ENCODE measurements around the gene CCDC157.

CCDC157 gene

DNA sequence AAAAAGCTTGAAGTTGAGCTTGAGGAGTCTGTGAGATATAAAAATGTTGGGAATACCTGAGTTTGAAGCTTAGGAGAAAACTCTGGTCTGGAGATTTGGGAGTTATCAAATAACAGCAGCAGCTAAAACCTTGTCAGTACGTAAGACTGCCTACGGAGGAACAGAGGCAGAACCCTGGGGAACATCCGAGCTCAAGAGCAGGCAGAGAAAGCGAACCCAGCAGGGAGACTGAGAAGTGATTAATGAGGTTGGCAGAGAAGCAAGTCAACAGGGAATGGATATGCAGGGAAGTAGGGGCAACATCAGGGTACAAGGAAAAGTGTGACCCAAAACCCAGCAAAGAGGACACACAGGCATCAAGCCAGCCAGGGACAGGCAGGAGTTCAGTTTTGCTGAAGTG lies 56.2 kb downstream of the CCDC157 start:
- DNase-seq (ENCODE audit: low read depth in 3 of 3): no peak

DNA sequence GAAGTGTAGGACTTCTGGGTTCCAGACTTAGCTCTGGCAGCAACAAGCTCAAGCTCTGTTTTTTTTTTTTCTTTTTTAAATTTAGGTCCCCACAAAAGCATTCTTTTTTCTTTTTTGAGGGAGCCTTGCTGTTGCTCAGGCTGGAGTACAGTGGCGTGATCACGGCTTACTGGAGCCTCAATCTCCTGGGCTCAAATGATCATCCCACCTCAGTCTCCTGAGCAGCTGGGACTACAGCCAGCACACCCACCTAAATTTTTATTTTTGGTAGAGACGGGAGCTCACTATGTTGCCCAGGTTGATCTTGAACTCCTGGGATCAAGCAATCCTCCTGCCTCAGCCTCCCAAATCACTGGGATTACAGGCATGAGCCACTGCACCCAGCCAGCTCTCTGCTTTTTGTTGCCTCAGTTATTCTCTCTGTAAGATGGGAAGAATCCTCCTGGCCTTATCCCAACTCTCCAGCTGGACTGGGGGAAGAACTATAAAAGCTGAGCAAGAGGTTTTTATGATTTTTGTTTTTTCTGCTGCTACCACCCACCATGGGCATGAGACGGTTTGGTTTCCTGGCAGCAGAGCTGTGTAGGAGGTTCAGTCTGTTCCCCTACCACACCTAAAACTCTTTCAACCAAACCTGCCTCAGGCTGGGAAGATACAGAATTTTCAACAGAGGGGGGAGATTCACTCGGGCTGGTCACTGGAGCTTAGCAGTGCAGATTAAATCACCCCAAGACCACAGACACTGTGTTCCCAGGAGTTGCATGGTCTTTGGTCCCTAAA lies 57.1 kb downstream of the CCDC157 start:
- DNase-seq (ENCODE audit: low read depth in 3 of 3): no peak

DNA sequence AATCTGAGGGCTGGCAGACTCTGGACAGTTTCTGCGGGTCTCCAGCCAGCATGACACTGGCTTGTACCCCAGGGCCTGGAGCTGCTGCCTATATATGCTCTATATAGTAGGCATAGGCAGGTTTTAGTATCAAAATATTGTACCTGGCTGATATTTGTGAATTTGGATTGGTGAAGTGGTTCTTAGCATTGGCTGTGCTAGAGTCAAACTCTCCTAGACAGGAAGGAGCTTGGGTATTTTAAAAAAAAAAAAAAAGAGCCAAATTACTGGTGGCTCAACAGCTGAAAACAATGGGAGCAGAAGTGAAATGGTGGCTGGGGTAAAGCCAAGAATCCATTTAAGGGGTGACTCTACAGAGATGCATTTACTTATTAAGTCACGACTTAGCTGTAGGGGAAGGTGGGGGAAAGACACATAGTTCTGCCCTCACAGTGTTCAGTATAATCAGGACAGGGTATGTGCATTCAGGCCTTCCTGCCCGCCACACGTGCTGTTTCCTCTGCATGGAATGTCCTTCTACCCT lies 57.8 kb downstream of the CCDC157 start:
- DNase-seq (ENCODE audit: low read depth in 3 of 3): no peak

DNA sequence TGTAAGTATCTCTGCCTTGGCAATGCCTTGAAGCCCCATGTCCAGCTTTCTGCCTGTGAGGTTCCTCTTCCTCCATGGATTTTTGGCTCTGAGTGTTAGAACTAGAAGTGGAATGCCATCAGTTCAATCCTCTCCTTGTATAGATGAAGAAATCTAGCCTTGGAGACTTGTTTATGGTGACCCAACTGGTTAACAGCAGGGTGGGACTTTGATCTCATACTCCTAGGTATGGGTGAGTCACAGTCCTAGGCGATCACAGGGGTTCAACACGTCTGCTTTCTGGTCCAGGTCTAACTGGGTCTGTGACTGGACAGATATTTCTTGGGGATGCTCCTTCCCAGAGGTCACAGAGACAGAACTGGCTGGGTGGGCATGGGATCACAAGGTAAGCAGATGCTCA lies 59.6 kb downstream of the CCDC157 start:
- no peak for DNase-seq (ENCODE audit: low read depth in 3 of 3)

DNA sequence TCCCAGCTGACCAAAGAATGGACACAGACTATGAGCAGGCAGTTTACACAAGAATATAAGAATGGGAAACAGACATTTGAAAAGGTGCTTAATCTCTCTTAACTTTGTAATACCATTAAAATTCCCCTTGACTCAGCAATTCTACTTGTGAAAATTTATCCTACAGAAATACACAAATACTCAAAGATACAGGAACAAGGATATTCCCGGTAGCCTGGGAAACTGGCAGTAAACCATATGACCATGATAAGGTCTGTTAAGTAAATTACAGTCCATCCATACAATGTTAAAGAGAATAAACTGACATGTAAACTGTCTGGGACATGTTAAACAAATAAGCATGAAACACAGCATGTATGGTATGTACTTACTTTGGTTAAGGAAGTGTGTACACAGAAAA lies 60.0 kb downstream of the CCDC157 start:
- no peak for DNase-seq (ENCODE audit: low read depth in 3 of 3)

DNA sequence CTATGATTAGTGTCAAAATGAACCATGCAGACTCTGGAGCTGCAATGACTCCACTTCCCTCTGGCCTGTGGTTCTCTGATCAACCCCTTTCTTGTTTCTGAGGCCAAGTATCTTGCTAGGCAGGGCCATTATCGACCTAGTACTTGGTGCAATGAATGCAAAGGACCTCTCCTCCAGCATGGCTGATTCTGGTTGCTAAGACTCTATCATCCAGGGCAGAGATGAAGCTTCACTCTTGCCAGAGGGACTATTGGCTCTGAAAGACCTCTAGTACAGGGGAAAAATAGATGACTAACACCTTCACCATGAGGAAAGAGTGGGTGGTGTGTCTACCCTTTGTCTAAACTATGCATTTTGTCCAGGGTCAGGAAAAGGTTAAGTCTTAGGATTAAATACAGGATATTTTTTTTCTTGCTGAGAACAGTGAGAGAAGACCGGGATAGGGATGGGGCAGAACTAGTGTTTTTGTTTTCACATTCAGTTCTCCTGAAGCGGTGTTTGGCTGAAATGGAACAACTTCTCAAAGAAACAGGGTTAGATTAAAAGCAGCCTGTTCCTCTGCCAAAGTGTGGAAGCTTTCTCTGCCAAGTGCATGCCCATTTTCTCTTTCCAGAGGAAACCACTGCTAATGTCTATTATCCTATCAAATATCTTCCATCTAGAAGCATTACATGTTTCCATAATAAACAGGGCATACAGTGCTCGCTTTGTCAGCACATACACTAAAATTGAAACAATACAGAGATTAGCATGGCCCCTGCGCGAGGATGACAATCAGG lies 63.7 kb downstream of the CCDC157 start:
- no peak for DNase-seq (ENCODE audit: low read depth in 3 of 3)

DNA sequence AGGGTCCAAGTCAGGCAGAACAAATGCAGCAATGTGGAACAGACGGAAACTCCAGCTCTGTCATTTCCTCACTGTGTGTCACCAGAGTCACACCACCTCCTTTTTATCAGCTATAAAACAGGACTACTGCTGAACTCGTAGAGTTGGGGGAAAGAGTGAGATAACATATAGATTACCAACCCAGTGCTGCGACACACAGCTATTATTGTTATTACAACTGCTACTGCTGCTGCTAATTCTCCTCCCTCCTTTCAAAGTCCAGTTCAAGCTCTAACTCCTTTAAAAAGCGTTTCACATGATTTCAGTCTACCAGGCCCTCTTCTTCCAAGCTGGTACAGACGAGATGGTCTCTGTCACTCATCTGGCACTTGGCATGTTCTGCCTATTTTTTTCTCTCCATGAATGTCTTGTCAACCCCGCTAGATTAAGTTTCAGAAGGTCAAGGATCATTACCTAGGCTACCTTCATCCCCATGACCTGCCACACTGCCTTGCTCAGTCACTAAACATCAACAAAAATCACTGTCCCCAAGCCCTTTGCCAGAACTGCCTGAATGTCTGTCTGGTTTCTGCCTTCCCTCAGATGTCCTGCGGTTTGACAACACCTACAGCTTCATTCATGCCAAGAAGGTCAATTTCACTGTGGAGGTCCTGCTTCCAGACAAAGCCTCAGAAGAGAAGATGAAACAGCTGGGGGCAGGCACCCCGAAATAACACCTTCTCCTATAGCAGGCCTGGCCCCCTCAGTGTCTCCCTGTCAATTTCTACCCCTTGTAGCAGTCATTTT lies 65.1 kb downstream of the CCDC157 start:
- no peak for DNase-seq (ENCODE audit: low read depth in 3 of 3)

DNA sequence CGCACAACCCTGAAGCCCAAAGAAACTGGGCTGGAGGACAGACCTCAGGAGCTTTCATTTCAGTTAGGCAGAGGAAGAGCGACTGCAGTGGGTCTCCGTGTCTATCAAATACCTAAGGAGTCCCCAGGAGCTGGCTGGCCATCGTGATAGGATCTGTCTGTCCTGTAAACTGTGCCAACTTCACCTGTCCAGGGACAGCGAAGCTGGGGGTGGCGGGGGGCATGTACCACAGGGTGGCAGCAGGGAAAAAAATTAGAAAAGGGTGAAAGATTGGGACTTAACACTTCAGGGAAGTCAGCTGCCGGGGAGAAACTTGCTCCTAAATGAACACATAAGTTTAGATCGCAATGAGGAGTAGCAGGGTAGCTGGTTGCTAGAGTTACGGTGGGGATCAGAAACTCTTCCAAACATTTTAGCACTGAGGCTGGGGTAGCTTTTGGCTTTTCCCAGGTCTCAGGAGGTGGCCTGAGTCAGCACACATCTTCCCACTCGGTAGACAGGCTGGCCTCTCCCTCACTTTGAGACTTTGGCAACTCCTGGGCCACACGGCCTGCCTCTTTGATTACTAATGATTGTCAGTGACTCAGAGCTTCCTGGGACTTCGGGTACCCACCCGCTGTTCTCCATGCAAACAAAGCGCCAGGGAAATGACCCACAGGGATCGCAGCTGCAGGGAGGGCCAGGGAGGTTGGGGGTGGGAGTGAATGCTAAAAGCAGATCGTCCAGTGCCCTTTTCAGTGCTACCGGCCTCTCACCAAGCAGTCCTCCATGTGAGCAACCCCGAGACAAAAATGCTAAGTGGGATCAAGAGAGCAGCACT lies 65.9 kb downstream of the CCDC157 start:
- DNase-seq (ENCODE audit: low read depth in 3 of 3): peak in 2 of 3 donors; percentile 31 to 45

DNA sequence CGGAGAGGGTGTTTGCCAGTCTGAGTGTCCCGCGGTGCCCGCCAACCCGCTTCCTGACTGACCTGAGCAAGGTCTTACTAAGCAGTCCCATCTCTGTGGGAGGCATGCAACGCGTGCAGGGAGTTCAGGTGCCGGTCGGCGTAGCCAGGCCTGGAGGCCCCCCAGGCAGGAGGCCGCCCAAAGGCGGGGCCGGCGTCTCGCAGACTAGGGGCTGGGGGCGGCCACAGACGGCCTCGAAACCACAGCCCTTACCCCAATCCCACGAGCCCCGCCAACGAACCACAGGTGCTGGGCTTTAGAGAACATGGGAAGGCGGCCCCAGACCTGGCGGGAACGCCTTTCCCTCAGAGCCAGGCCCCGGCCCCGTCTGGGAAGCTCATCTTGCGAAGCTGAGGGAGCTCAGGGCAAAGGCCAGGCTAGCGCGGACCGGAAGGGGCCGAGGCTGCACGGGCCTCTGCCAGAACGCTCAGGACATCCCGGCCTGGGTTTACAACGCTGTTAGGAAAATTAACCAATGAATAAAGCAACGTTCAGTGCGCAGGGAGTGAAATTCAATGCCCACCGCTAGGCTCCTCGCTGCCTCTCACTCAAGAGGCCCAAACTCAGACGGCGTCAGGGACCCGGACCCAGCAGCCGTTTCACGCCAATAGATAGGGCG lies 66.6 kb downstream of the CCDC157 start:
- peak; percentile 44 to 63 (median 50) for DNase-seq (ENCODE audit: low read depth in 3 of 3)

DNA sequence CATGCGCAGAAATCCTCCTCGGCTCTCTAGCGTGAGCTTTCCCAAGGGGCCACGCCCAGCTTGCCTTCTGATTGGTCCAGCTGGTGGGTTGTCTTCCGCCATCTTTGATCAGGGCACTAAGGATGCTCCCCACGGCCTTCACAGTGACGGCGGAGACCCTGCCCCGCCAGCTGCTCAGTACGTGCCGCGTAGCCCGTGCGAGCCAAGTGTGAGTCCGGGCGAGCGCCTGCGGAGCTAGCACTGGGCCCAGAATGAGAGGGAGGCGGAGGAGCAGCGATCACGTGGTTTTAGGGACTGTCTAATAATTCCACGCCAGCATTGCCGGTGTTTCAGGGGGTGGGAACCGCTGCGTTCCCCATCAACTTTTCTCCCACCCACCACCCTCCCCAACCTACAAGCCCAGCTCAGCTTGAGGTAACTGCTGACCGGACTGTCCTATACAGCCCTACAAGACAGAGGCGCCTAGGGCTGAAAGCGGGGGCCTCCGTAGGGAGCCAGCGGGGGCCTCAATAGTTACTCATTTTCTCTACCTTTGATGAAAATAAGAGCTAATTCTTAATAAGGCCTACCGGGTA lies 67.2 kb downstream of the CCDC157 start:
- DNase-seq (ENCODE audit: low read depth in 3 of 3): peak; percentile 94 to 98 (median 97)

DNA sequence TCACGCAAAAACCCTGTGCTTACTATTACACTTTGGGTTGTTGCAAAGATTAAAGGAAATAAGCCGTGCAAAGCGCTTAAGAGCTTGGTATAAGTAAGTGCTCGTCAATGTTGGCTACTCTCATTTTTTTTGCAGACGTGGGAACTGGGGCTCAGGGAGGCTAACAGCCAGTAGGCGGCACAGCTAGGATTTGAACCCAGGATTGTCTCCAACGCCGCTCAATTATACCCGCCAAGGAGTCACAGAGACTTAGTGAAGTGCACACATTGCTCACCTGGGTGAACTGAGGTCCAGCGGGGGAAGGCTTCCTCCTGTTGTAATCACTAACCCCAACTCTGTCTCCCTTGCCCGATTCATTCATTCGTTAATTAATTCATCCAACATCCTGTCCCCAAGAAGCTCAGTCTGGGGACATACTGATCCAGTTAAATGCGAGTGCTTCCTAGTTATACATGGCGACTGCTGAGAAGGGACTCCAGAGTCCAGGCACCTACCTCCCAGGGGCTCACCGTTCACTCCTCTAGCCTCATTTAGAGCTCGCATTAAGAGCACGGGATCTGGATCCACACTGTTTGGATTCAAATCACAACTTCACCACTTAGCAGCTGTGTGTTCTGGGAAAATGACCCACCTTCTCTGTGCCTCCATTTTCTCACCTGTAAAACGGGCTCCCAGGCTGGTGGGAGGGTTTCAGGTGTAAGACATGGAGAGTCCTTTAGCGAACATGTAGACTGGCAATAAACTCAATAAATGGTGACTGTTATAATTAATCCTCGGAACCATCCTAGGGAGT lies 67.9 kb downstream of the CCDC157 start:
- DNase-seq (ENCODE audit: low read depth in 3 of 3): peak in 1 of 3 donors; percentile 37

DNA sequence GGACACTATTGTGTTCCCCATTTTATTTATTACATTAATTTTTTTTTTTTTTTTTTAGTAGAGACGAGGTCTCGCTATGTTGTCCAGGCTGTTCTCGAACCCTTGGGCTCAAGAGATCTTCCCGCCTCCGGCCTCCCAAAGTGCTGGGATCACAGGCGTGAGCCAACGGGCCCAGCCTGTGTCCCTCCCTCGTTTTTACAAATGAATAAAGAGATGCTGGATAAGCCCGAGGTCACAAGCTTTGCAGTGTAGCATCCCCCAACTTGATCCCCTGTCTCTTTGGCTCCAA lies 68.5 kb downstream of the CCDC157 start:
- DNase-seq (ENCODE audit: low read depth in 3 of 3): no peak

DNA sequence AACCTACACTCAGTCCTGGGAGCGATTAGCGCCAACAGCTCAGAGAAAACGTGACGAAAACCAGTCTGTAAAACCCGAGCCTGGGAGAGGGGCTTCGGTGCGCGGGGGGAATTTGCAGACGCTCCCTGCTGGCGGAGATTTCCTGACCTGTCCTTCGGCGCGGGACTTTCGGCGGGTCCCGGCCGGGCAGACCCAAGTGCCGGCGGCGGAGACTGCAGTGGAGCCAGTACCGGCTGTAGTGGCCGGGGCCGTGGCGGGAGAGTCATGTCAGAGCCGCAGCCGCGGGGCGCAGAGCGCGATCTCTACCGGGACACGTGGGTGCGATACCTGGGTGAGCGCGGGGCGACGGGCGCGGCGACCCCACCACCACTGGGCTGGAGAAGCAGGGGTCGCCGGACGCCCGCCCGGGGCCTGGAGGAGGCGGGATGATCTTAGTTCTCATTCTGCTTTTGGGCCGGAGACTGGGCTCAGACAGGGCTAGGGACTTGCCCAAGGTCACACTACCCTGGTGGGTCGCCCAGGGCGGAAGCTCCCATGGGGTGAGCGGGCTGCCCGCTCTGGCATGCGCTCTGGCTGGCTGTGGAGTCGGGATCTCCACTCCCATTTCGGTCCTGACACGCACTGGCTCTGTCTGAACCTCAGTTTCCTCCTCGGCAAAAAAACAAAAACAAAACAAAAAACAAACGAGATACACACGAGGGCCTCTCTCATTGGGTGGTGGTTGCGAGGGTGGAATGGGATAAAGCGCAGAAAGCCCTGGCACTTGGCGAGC lies 69.0 kb downstream of the CCDC157 start, which contains the start of gene MTFP1:
Gene MTFP1 (plus strand): TSS at position 153 of the 772 bp plus-strand sequence. CDS start 112 bp downstream, at position 265.
- peak in 1 of 3 donors; percentile 36 for DNase-seq (ENCODE audit: low read depth in 3 of 3)
